Measurements from ENCODE around the gene TMEM14B. TPM values are rescaled to one million over a fixed set of nuclear protein-coding genes. Genes with fewer than 3 reads are reported as not detected.
"Not testable (repeated sequence)": the region's sequence is repeated elsewhere in the genome, so short reads cannot be mapped to it uniquely, and the experiment has no call there.

Gene TMEM14B
- total RNA-seq, 1 donor from 2014 or later, result 61.0 TPM

GRCh38 chr6:10749734-10750133 is 2.1 kb downstream of the TMEM14B start:
- Histone ChIP-seq H3K27me3 (ENCODE audit: low read depth) (no peaks in the 10 kb centered on the region), H3K9me3 (no peaks in the 10 kb centered on the region), H3K27ac (no peak overlapping the region), H3K4me1 (peaks cover 25% of the 10 kb centered on the region), H3K36me3 (peaks cover 42% of the 10 kb centered on the region), H3K4me3 (no peak overlapping the region)
- DNase-seq (no peak), ATAC-seq (no peak)
- intact Hi-C loops (cut with DNase I), result no loop called here
- no peak for TF ChIP-seq CTCF (IDR thresholded peaks at IDR 0.05)

DNA sequence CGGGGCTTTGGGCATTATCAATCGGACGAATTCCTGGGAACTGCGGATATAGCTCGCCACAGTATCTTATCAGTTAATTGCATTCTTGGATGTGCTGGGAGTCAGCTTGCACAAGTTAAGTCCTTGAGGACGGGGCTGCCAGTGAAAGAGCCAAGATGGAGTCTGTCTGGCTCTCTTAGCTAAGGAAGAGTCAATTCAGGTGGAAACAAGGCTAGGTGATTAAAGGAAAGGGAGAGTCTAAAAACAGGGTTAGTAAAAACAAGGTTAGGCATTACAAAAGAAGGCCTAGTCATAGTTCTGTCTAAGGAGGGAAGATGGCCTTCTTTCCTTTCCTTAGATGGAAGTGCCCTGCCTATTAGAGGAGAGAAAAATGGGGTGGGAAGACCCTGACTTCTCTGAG is 3.0 kb downstream of the TMEM14B start:
- peaks cover 25% of the 10 kb centered on the region for H3K4me1 ChIP-seq
- intact Hi-C loops (cut with DNase I); ATAC-seq; H3K27me3 ChIP-seq (ENCODE audit: low read depth); H3K4me3 ChIP-seq; DNase-seq; H3K9me3 ChIP-seq; H3K27ac ChIP-seq: not testable (repeated sequence)
- peaks cover 50% of the 10 kb centered on the region for H3K36me3 ChIP-seq

- H3K27me3 ChIP-seq (ENCODE audit: low read depth); H3K4me3 ChIP-seq; intact Hi-C loops (cut with DNase I); DNase-seq; H3K9me3 ChIP-seq; H3K27ac ChIP-seq; ATAC-seq: not testable (repeated sequence)
- H3K36me3 ChIP-seq, result peaks cover 60% of the 10 kb centered on the region
- H3K4me1 ChIP-seq, result peaks cover 23% of the 10 kb centered on the region
These were observed 4.2 kb downstream of the TMEM14B start for GRCh38 chr6:10751757-10752156.

DNA sequence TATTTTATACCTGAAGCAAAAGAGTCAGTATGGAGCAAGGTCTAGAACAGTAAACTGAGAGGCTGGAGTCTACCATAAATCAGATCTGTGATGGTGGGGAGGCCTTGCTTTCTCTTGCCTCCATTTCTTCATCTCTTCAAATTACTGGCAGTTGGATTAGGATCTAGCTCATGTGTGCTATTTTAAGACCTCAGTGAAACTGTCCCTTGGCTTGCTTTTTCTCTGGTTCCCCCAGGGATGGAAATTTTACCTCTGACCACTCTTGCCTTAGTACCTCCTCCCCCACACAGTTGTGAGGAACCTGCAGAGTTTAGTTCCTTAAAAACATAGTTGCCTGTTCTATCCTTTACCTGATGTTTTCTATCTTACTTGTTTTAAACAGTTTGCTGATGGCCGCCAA is 8.5 kb downstream of the TMEM14B start:
- DNase-seq (no peak), ATAC-seq (no peak)
- no peaks in the 10 kb centered on the region for H3K9me3 ChIP-seq
- H3K27me3 ChIP-seq (ENCODE audit: low read depth), result no peaks in the 10 kb centered on the region
- no peak overlapping the region for H3K27ac ChIP-seq
- peaks cover 5% of the 10 kb centered on the region for H3K4me1 ChIP-seq
- H3K36me3 ChIP-seq, result peaks cover 61% of the 10 kb centered on the region
- no peak overlapping the region for H3K4me3 ChIP-seq
- intact Hi-C loops (cut with DNase I), result no loop called here
- TF ChIP-seq CTCF (IDR thresholded peaks at IDR 0.05), result no peak

- Histone ChIP-seq H3K36me3 (peaks cover 34% of the 10 kb centered on the region), H3K4me1 (peaks cover 5% of the 10 kb centered on the region), H3K27me3 (ENCODE audit: low read depth) (no peaks in the 10 kb centered on the region), H3K27ac (no peak overlapping the region), H3K9me3 (no peaks in the 10 kb centered on the region), H3K4me3 (no peak overlapping the region)
- TF ChIP-seq CTCF (IDR thresholded peaks at IDR 0.05), result peak; percentile 37
- ATAC-seq (peak; percentile 13 to 48), DNase-seq (no peak)
- intact Hi-C loops (cut with DNase I), result no loop called here
These were observed 11.8 kb downstream of the TMEM14B start for GRCh38 chr6:10759312-10759839.

DNA sequence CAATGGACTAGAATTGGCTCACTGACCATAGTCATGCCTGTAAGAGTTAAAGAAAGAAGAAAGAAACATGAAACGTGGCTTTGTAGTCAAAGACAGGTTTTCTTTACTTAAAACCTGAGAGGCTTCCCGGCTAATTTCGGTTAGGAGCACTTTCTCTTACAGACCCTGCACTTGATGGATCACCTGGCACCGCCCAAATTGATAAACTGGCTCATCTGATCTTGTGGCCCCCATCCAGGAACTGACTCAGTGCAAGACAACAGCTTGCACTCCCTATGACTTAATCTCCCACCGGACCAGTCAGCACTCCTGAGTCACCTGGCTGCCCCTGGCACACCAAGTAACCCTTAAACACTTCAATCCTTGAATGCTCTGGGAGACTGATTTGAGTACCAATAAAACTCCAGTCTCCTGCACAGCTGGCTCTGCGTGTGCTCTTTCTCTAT is 12.3 kb downstream of the TMEM14B start:
- ATAC-seq (peak; percentile 38 to 49), DNase-seq (no peak)
- Histone ChIP-seq H3K9me3 (no peaks in the 10 kb centered on the region), H3K4me1 (peaks cover 5% of the 10 kb centered on the region), H3K27ac (no peak overlapping the region), H3K36me3 (peaks cover 28% of the 10 kb centered on the region), H3K4me3 (no peak overlapping the region), H3K27me3 (ENCODE audit: low read depth) (no peaks in the 10 kb centered on the region)
- intact Hi-C loops (cut with DNase I), result no loop called here
- no peak for TF ChIP-seq CTCF (IDR thresholded peaks at IDR 0.05)
